H9 (cell line): ENCODE results near the gene STARD7. TPM values are rescaled to one million over a fixed set of nuclear protein-coding genes. Genes with fewer than 3 reads are reported as not detected.

Experiments
- DNase-seq: peaks from one replicate; pipeline ENCODE4 v3.0.0-alpha.2; 2017
- H2AFZ ChIP-seq: one replicate; pipeline ENCODE4 v1.6.1; 2013; ENCODE audit warnings: mild to moderate bottlenecking, low read length, control low read depth, moderate library complexity
- H2AK5ac ChIP-seq: 2 replicates; pipeline ENCODE4 v1.6.1; 2013; ENCODE audit warnings: low read length, control low read depth, mixed read lengths; ENCODE audit not compliant: insufficient read length
- H2BK120ac ChIP-seq: one replicate; pipeline ENCODE4 v1.6.1; 2013; ENCODE audit warnings: low read depth, mild to moderate bottlenecking, low read length, control low read depth, inconsistent platforms; ENCODE audit not compliant: poor library complexity, severe bottlenecking
- H2BK12ac ChIP-seq: 2 replicates; pipeline ENCODE4 v1.6.1; 2013; ENCODE audit warnings: low read length, control low read depth, mixed read lengths, low read depth; ENCODE audit not compliant: insufficient read length
- H2BK15ac ChIP-seq: 2 replicates; pipeline ENCODE4 v1.6.1; 2013; ENCODE audit warnings: low read depth, low read length, control low read depth
- H2BK20ac ChIP-seq: one replicate; pipeline ENCODE4 v1.6.1; 2013; ENCODE audit warnings: low read depth, mild to moderate bottlenecking, low read length, control low read depth, inconsistent platforms; ENCODE audit not compliant: poor library complexity, severe bottlenecking
- H2BK5ac ChIP-seq: 2 replicates; pipeline ENCODE4 v1.6.1; 2013; ENCODE audit warnings: low read length, control low read depth, mixed read lengths; ENCODE audit not compliant: insufficient read length
- H3K14ac ChIP-seq: 2 replicates; pipeline ENCODE4 v1.6.1; 2013; ENCODE audit warnings: low read length, control low read depth; ENCODE audit not compliant: insufficient read depth
- H3K18ac ChIP-seq: 2 replicates; pipeline ENCODE4 v1.6.1; 2013; ENCODE audit warnings: low read depth, mild to moderate bottlenecking, mixed read lengths, low read length, control low read depth; ENCODE audit not compliant: insufficient read length
- H3K23ac ChIP-seq: 2 replicates; pipeline ENCODE4 v1.6.1; 2013; ENCODE audit warnings: low read length, control low read depth, mixed read lengths, low read depth; ENCODE audit not compliant: insufficient read length
- H3K23me2 ChIP-seq: 2 replicates; pipeline ENCODE4 v1.6.1; 2013; ENCODE audit warnings: low read depth, mild to moderate bottlenecking, mixed read lengths, low read length, control low read depth; ENCODE audit not compliant: insufficient read length, poor library complexity, severe bottlenecking
- H3K27ac ChIP-seq: 2 replicates; pipeline ENCODE4 v1.5.1; 2013; ENCODE audit warnings: low read length, control low read depth, mixed read lengths, low read depth; ENCODE audit not compliant: insufficient read length
- H3K27me3 ChIP-seq: 2 replicates; pipeline ENCODE4 v1.6.1; 2013; ENCODE audit warnings: low read length, control low read depth, inconsistent platforms; ENCODE audit not compliant: insufficient read depth
- H3K4ac ChIP-seq: 2 replicates; pipeline ENCODE4 v1.6.1; 2013; ENCODE audit warnings: low read depth, mild to moderate bottlenecking, control low read depth, inconsistent platforms, low read length, moderate library complexity
- H3K4me1 ChIP-seq: 2 replicates; pipeline ENCODE4 v1.6.1; 2013; ENCODE audit warnings: low read length, control low read depth, inconsistent platforms; ENCODE audit not compliant: insufficient read depth
- H3K4me2 ChIP-seq: 2 replicates; pipeline ENCODE4 v1.6.1; 2013; ENCODE audit warnings: low read length, control low read depth, mixed read lengths; ENCODE audit not compliant: insufficient read length, insufficient read depth
- H3K56ac ChIP-seq: 2 replicates; pipeline ENCODE4 v1.6.1; 2013; ENCODE audit warnings: low read depth, mild to moderate bottlenecking, mixed read lengths, low read length, control low read depth; ENCODE audit not compliant: insufficient read length
- H3K79me1 ChIP-seq: 2 replicates; pipeline ENCODE4 v1.6.1; 2013; ENCODE audit warnings: low read depth, mild to moderate bottlenecking, moderate library complexity, low read length, control low read depth, inconsistent platforms; ENCODE audit not compliant: insufficient read depth, poor library complexity, severe bottlenecking
- H3K79me2 ChIP-seq: 2 replicates; pipeline ENCODE4 v1.6.1; 2013; ENCODE audit warnings: low read length, control low read depth, inconsistent platforms; ENCODE audit not compliant: insufficient read depth
- H3K9ac ChIP-seq: 2 replicates; pipeline ENCODE4 v1.6.1; 2013; ENCODE audit warnings: low read length, control low read depth, mixed read lengths; ENCODE audit not compliant: insufficient read length; ENCODE audit errors: extremely low read depth
- H3K9me3 ChIP-seq: one replicate; pipeline ENCODE4 v1.6.1; 2013; ENCODE audit warnings: low read depth, low read length, inconsistent platforms; ENCODE audit not compliant: control insufficient read depth
- H3T11ph ChIP-seq: one replicate; pipeline ENCODE4 v1.6.1; 2013; ENCODE audit warnings: mild to moderate bottlenecking, low read length, control low read depth, inconsistent platforms
- H4K20me1 ChIP-seq: one replicate; pipeline ENCODE4 v1.6.1; 2013; ENCODE audit not compliant: control insufficient read depth, insufficient read length, insufficient read depth
- H4K5ac ChIP-seq: 2 replicates; pipeline ENCODE4 v1.6.1; 2013; ENCODE audit warnings: low read depth, mild to moderate bottlenecking, mixed read lengths, low read length, control low read depth; ENCODE audit not compliant: insufficient read length
- H4K8ac ChIP-seq: replicated peaks from 2 replicates; pipeline ENCODE4 v1.6.1; 2013; ENCODE audit warnings: low read length, control low read depth, mixed read lengths, low read depth; ENCODE audit not compliant: insufficient read length
- H4K91ac ChIP-seq: 2 replicates; pipeline ENCODE4 v1.6.1; 2013; ENCODE audit warnings: low read depth, mild to moderate bottlenecking, moderate library complexity, mixed read lengths, low read length, control low read depth; ENCODE audit not compliant: insufficient read length
- H3K27ac Mint-ChIP-seq, 3 experiments: 2 replicates in 2 of 3; 3 replicates in 1 of 3; pipeline ENCODE4 v1.8.0; 2020 to 2021; ENCODE audit warnings: mixed read lengths in 3 of 3, mild to moderate bottlenecking in 1 of 3, moderate library complexity in 1 of 3
- H3K27me3 Mint-ChIP-seq: 2 replicates; pipeline ENCODE4 v1.8.0; 2021; ENCODE audit warnings: low read depth, mild to moderate bottlenecking, moderate library complexity, mixed read lengths
- H3K36me3 Mint-ChIP-seq, 3 experiments: 2 replicates in 2 of 3; 3 replicates in 1 of 3; pipeline ENCODE4 v1.8.0; 2020 to 2021; ENCODE audit warnings: low read depth in 3 of 3, mixed read lengths in 3 of 3; ENCODE audit not compliant: insufficient read depth in 1 of 3
- H3K4me1 Mint-ChIP-seq, 2 experiments: 2 replicates each; pipeline ENCODE4 v1.8.0; 2020; ENCODE audit warnings: mixed read lengths in 2 of 2
- H3K4me3 Mint-ChIP-seq, 2 experiments: 2 replicates in 1 of 2; 3 replicates in 1 of 2; pipeline ENCODE4 v1.8.0; 2020 to 2021; ENCODE audit warnings: mild to moderate bottlenecking in 2 of 2, mixed read lengths in 2 of 2, moderate library complexity in 1 of 2
- H3K9me3 Mint-ChIP-seq, 2 experiments: 2 replicates in 1 of 2; 3 replicates in 1 of 2; pipeline ENCODE4 v1.8.0; 2020; ENCODE audit warnings: mild to moderate bottlenecking in 2 of 2, mixed read lengths in 2 of 2, moderate library complexity in 1 of 2
- CTCF ChIP-seq: fragments of 200-600 bp; sonication (generic); conservative IDR thresholded peaks from 3 replicates; pipeline ENCODE4 v1.8.0; 2021; ENCODE audit warnings: antibody characterized with exemption, mild to moderate bottlenecking
- WGBS: extraction: QIAGEN DNeasy Blood & Tissue Kit; methylation state at CpG from one replicate; pipeline ENCODE4 v1.1.7; 2013; ENCODE audit warnings: missing lambda C conversion rate, low lambda C conversion rate, mixed read lengths; ENCODE audit not compliant: insufficient read length; ENCODE audit errors: extremely low coverage; 5-methylcytosine and 5-hydroxymethylcytosine counted together
- total RNA-seq: library from RNA; stranded (reverse); gene quantifications from 2 replicates; pipeline ENCODE4 v1.2.1, GENCODE V29; 2021

STARD7 gene
- total RNA-seq, 1 experiment from 2014 or later = 212 TPM

GRCh38 chr2:96143231-96143847 is 65.3 kb downstream of the STARD7 start:
- no CpG with 5 or more reads among the region's 10 CpGs for WGBS
- Histone ChIP-seq H2BK120ac (no peak overlapping the region), H3K4me1 (no peaks in the 10 kb centered on the region; the same call in 1 of the 2 replicates), H3K79me2 (no peaks in the 10 kb centered on the region), H2AFZ (no peak overlapping the region), H3K27ac (no peak overlapping the region), H3K9me3 (no peaks in the 10 kb centered on the region), H4K5ac (no peak overlapping the region), H2BK20ac (no peak overlapping the region), H2BK5ac (no peak overlapping the region), H3K14ac (no peak overlapping the region), H3K27me3 (no peaks in the 10 kb centered on the region; the same call in 1 of the 2 replicates), H3K4me2 (no peak overlapping the region), H3K9ac (no peak overlapping the region), H2BK15ac (no peak overlapping the region), H4K8ac (no peak overlapping the region), H2BK12ac (no peak overlapping the region), H3K4ac (no peak overlapping the region), H3K23me2 (peaks cover 6% of the 10 kb centered on the region), H3K56ac (no peak overlapping the region), H3K79me1 (no peaks in the 10 kb centered on the region), H3T11ph (no peak overlapping the region), H2AK5ac (no peak overlapping the region), H3K23ac (no peak overlapping the region), H4K20me1 (no peaks in the 10 kb centered on the region), H4K91ac (no peak overlapping the region), H3K18ac (no peak overlapping the region)
- no peak for DNase-seq
- peaks cover 39% of the 10 kb centered on the region for H3K27me3 Mint-ChIP-seq
- peak overlapping the region in 1 of 3 experiments; percentile 35; a peak in 1 of 7 replicates for H3K27ac Mint-ChIP-seq
- TF ChIP-seq CTCF = no peak
- H3K9me3 Mint-ChIP-seq = no peaks in the 10 kb centered on the region
- peak overlapping the region in 1 of 2 experiments; percentile 83; a peak in 2 of 5 replicates for H3K4me3 Mint-ChIP-seq
- H3K36me3 Mint-ChIP-seq = peaks cover 0 to 18% (median 0%) of the 10 kb centered on the region in 3 experiments; a peak in 2 of 7 replicates
- H3K4me1 Mint-ChIP-seq = peaks cover 22 to 38% of the 10 kb centered on the region in 2 experiments
